ENCODE data around the gene SLCO1B3. TPM values are rescaled to one million over a fixed set of nuclear protein-coding genes. Genes with fewer than 3 reads are reported as not detected.

SLCO1B3 gene
- total and polyA plus RNA-seq, 7 donors = 0.32 TPM; not detected in 6

GRCh38 chr12:20807192-20808080, 3.1 kb upstream of the SLCO1B3 start:
- DNase-seq = no peak
- Histone ChIP-seq H3K4me3 (no peak overlapping the region), H3K9me3 (no peaks in the 10 kb centered on the region), H3K27ac (no peak overlapping the region), H3K27me3 (no peaks in the 10 kb centered on the region), H3K36me3 (no peaks in the 10 kb centered on the region), H3K4me1 (no peaks in the 10 kb centered on the region)
- intact Hi-C loops (cut with DNase I) = no loop called here
- TF ChIP-seq EP300 (IDR thresholded peaks at IDR 0.05) = no peak
- 94 to 96% methylated on average over 51 of the region's 51 CpGs for WGBS, 2 donors

- Histone ChIP-seq H3K9me3 (no peaks in the 10 kb centered on the region), H3K4me1 (no peaks in the 10 kb centered on the region), H3K27me3 (no peaks in the 10 kb centered on the region), H3K36me3 (no peaks in the 10 kb centered on the region), H3K27ac (no peak overlapping the region), H3K4me3 (no peak overlapping the region)
- no peak for DNase-seq
- no peak for TF ChIP-seq CTCF (IDR thresholded peaks at IDR 0.05)
- no peak for TF ChIP-seq POLR2AphosphoS5 (IDR thresholded peaks at IDR 0.05)
- TF ChIP-seq POLR2A (IDR thresholded peaks at IDR 0.05) = no peak
- no peak for TF ChIP-seq EP300 (IDR thresholded peaks at IDR 0.05)
- intact Hi-C loops (cut with DNase I) = no loop called here
- 42 to 57% methylated on average over 1 of the region's 1 CpG for WGBS, 2 donors
Measured at GRCh38 chr12:20808521-20808920, 2.0 kb upstream of the SLCO1B3 start.

- Histone ChIP-seq H3K27me3 (no peaks in the 10 kb centered on the region), H3K27ac (no peak overlapping the region), H3K4me1 (no peaks in the 10 kb centered on the region), H3K36me3 (no peaks in the 10 kb centered on the region), H3K9me3 (no peaks in the 10 kb centered on the region), H3K4me3 (no peak overlapping the region)
- DNase-seq = no peak
- intact Hi-C loops (cut with DNase I) = no loop called here
- 90 to 95% methylated on average over 2 of the region's 2 CpGs for WGBS, 2 donors
- TF ChIP-seq CTCF (IDR thresholded peaks at IDR 0.05) (no peak), POLR2A (IDR thresholded peaks at IDR 0.05) (no peak), POLR2AphosphoS5 (IDR thresholded peaks at IDR 0.05) (no peak), EP300 (IDR thresholded peaks at IDR 0.05) (no peak)
Measured at GRCh38 chr12:20815574-20815973, 5.1 kb downstream of the SLCO1B3 start.

- H3K36me3 ChIP-seq = no peaks in the 10 kb centered on the region
- no peaks in the 10 kb centered on the region for H3K27me3 ChIP-seq
- no peaks in the 10 kb centered on the region for H3K4me1 ChIP-seq
- H3K4me3 ChIP-seq = no peak overlapping the region
- no peak overlapping the region for H3K27ac ChIP-seq
- WGBS, 2 donors = 77 to 90% methylated on average over 6 of the region's 6 CpGs
- DNase-seq = no peak
- intact Hi-C loops (cut with DNase I) = no loop called here
- no peak for TF ChIP-seq CTCF (IDR thresholded peaks at IDR 0.05)
- TF ChIP-seq EP300 (IDR thresholded peaks at IDR 0.05) = no peak
- TF ChIP-seq POLR2A (IDR thresholded peaks at IDR 0.05) = no peak
- TF ChIP-seq POLR2AphosphoS5 (IDR thresholded peaks at IDR 0.05) = no peak
- no peaks in the 10 kb centered on the region for H3K9me3 ChIP-seq
Measured at GRCh38 chr12:20822415-20822814, 11.9 kb downstream of the SLCO1B3 start.

- intact Hi-C loops (cut with DNase I) = no loop called here
- Histone ChIP-seq H3K4me1 (no peaks in the 10 kb centered on the region), H3K27me3 (no peaks in the 10 kb centered on the region), H3K27ac (no peak overlapping the region), H3K4me3 (no peak overlapping the region), H3K9me3 (no peaks in the 10 kb centered on the region), H3K36me3 (no peaks in the 10 kb centered on the region)
- no peak for TF ChIP-seq POLR2AphosphoS5 (IDR thresholded peaks at IDR 0.05)
- no peak for TF ChIP-seq EP300 (IDR thresholded peaks at IDR 0.05)
- TF ChIP-seq POLR2A (IDR thresholded peaks at IDR 0.05) = no peak
- no peak for TF ChIP-seq CTCF (IDR thresholded peaks at IDR 0.05)
- no peak for DNase-seq
- WGBS, 2 donors = 71% methylated on average over 4 of the region's 4 CpGs
Measured at GRCh38 chr12:20822925-20823324, 12.4 kb downstream of the SLCO1B3 start.

Measured in sigmoid colon (tissue), 7 donors.